GM19324 (cell line): ENCODE results near the gene GABBR2.

Experiments used
- ATAC-seq: cut with Tn5 transposase; IDR thresholded peaks from one replicate; pipeline ENCODE4 v1.9.1; 2021; ENCODE audit warnings: mild to moderate bottlenecking, moderate library complexity; ENCODE audit not compliant: unreplicated experiment, low FRiP score

The GABBR2 gene

GRCh38 chr9:98724810-98725530 lies 16.2 kb upstream of the GABBR2 start:
- ATAC-seq, result no peak

DNA sequence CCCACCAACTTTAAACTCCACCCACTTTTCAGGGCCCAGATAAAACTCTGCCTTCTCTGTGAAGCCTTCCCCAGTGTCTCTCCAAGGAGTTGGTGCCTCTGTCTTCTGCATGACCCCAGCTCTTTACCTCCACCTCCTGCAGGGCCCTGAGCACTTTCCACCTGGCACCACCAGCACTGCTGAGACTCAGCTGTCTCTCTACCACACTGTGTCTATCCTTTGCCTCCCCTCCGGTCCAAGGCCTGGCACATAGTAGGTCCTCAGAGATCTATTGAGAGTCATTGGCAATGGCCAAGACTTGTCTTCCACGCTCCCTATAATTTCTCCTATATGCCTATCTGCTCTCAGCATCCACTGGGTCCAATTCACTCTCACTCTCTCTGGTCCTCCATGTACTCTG lies 12.9 kb upstream of the GABBR2 start:
- no peak for ATAC-seq

DNA sequence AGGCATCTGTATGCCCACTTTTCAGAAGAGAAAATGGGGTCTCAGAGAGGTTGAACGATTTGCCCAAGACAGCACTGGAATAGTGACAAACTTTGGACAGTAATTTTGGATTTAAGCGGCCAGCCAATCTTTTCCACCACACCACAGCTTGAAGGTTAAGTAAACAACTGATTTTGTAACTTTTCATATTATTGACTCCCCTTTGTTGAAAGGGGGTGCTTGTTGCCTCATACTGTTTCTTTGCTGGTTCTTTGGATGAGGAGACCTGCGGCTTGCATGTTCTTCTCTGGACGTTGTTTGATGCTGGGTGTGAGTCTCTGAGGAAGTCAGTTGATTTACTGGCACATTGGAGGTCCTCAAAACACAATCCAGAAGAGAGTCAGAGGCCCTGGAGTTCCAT lies 11.7 kb upstream of the GABBR2 start:
- no peak for ATAC-seq

- no peak for ATAC-seq
Observed at GRCh38 chr9:98719055-98719454, 10.3 kb upstream of the GABBR2 start.

DNA sequence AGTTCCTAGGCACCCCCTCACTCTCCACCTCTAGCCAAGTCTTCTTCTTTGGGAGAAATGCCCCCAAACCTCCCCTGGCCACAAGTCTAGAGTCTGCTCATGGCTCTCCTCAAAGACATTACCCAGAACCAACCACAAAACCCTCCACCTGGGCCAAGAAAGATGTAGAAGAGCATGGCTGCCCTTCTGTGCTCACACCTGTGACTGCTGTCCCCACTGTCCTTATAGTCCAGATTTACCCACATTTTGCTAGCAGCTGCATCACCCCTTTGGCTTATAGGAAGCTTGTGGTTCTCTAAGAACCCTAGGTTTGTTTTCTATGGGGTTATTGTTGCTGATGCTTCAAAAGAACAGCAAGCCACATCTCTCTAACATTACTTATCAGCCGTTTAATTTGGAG lies 6.1 kb upstream of the GABBR2 start:
- ATAC-seq, result no peak

- no peak for ATAC-seq
Observed at GRCh38 chr9:98712987-98713386, 4.3 kb upstream of the GABBR2 start.

- no peak for ATAC-seq
Observed at GRCh38 chr9:98709968-98710965, 1.5 kb upstream of the GABBR2 start.

- ATAC-seq, result no peak
Observed at GRCh38 chr9:98708103-98708932, 417 bp downstream of the GABBR2 start.

DNA sequence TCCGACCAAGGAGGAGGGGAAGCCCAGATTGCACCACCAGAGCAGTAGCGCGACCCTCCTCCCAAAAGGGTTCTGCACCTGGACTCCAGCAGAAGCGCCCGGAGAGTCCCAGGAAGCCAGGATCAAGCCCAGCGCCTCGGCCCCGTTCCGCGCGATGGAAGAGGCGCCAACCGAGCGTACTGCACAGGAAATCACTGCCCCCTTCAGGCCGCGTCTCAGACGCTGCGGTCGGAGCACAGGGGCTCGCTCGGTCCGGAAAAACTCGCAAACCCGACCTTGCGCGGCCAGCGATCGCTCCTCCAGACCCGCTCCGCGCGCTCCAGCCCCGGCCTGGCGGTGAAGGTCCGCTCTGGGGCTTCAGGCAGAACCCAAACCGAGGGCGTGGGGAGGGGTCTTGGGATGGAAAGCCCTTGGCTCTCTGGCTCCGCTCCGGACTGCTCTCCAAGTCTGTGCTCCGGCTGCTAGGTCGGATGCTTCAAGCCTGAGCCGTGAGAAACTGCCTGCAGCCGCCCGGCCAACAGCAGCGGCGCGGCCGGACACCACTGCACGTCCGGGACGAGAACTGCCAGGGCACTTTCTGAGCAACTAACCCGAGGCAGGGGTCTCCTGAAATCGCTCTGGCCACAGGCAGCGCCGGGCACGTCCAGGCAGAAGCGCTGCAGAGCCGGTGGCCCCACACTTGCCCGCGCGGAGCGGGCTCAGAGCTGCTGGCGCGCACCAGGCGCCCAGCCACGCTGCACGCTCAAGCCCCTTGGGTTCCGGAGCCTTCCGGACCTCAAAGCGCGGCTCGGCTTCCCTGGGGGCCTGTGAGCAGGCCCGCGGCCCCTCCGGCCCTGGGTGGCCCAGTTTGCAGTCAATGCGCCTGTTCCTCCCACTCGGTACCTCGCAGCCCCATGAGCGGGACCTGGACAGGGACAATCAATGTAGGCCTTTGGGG lies 1.3 kb downstream of the GABBR2 start:
- ATAC-seq, result no peak

DNA sequence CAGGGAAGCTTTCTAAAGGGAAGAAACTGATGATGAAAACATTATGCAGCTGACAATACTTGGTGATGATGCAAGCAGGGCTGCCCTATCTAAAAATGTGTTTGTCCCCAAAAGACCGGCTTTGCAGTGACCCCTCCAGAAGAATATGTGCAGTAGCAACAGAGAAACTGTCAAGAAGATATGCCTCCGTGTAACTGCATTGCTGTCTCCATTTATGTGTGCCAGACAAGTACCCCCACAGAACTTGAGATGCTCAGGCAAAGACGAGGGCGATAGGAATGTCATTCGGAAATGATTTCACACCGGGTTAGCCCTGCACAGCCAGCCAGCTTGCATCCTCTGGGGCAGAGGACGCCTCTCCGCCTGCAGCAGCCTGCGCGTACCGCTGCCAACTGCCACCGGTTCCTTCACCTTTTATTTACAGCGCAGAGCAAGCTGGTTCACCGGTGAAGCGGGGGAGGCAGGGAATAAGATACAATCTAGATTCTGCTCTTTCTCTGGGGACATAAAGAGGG lies 2.0 kb downstream of the GABBR2 start:
- ATAC-seq, result no peak

- ATAC-seq, result no peak
Observed at GRCh38 chr9:98702835-98703380, 5.8 kb downstream of the GABBR2 start.

DNA sequence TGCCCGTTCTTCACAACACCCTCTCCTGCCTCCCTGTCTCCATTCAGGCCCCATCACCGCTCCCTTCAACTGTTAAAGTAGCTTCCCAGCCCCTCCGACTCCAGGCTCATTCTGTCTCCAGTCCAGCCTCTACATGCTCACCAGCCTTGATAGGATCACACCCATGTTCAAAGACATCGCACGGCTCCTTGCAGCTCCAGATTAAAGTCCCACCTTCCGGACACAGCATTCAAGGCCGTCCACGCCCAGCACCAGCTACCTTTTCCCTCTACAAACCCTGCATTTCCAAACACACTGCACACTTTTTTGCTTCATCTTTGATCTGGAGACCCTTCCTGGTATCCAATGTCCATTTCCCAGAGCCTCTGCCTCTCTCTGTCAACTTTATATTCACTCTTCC lies 6.4 kb downstream of the GABBR2 start:
- ATAC-seq, result no peak

GRCh38 chr9:98701576-98701975 lies 7.2 kb downstream of the GABBR2 start:
- ATAC-seq, result no peak

DNA sequence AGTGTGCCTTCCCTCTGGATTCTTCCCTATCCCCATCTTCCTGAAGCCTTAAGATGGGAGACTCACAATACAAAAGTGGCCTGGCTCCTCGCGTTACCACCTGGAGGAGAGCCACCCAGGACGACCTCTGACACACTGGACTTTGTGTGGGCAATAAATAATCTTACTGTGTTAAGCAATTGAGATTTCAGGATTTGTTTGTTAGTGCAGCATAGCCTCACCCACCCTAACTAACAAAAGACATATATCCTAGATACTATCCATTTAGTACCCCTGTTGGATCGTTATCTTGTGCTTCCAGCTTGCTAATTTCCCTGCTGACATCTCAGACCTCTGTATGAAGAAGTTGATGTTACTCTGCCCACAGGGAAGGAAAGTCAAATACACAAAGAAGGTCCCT lies 7.9 kb downstream of the GABBR2 start:
- no peak for ATAC-seq

- ATAC-seq, result no peak
Observed at GRCh38 chr9:98698856-98699255, 9.9 kb downstream of the GABBR2 start.

DNA sequence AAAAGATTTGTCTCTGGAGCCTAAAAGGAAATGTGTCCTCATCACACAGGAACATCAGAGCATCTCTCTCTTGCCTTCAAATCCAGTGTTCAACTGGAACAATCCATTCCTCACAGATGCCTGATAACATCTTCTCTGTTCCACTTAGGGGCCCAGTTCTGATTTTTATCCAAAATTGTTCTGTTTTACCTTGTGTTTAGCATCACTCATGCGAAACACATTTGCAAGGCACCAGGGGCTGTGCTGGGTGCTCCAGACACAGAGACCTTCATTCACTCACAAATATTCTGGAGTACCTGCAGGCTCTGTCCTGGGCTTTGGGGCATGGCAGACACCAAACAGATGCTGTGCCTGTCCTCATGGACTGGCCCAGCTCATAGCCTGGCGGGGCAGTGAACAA lies 13.8 kb downstream of the GABBR2 start:
- ATAC-seq, result no peak

DNA sequence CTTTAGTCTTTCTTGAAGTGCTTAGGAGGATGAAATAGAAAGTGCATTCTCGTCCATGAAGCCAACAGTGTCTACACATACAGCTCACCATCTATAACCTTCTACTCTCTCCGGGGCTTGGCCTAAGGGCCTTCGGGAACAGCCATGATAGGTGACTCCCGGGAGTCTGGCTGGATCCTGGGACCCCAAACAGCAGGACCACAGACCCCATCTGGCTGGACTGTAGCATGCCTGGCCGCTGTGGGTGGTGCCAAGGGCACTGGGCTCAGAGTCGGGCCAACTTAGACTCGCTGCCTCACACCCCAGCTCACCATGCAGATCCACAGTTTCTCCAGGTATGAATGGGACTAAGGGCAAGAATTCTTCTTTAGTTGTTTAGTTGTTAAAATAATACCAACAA lies 16.3 kb downstream of the GABBR2 start:
- no peak for ATAC-seq

DNA sequence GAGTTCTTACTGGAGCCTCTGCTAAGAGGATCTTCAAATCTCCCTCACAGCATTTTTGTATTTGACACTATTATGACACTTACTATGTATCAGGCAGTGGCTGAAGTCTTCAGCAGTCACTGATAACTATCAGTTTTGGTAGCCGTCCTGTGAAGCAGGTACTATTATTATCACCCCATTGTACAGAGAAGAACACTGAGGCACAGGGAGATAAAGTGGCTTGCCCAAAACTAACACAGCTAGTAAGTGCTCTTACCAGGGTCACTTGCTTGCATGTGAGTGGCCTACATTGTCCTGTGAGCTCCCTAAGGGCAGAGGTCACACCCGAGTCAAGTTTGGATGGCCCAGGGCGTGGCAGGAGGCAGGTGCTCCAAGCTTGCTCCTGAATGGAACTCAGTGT lies 16.8 kb downstream of the GABBR2 start:
- ATAC-seq, result no peak

DNA sequence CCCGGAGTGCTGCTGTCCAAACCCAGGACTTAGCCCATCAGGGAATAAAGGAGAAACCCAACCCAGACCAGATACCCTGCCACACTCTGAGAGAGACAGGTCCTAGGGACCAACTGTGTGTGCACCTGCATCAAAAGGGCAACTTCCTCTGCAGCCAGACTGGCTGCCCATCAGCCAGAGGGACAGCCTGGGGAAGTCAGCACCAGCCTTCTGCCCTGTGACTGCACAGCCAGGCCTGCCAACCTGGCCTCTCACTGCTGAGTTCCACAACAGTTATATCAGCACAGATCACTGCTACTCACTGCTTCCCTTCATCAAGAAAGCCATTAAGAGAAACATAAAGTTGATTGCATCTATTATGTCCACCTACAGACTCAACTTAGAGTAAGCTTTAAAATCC lies 18.0 kb downstream of the GABBR2 start:
- no peak for ATAC-seq
